Loucy (cell line): ENCODE results near the gene ADAM8.

Experiments used
- H2AFZ ChIP-seq: fragments of 200-600 bp; sonication (generic); 2 replicates; pipeline ENCODE4 v1.6.0; 2016; ENCODE audit warnings: antibody characterized with exemption, mild to moderate bottlenecking, low read length, moderate library complexity
- H3F3A ChIP-seq: fragments of 200-600 bp; 2 replicates; pipeline ENCODE4 v1.6.0; 2016; ENCODE audit warnings: antibody characterized with exemption, low read depth, mild to moderate bottlenecking
- H3K27me3 ChIP-seq: fragments of 200-600 bp; sonication (generic); 2 replicates; pipeline ENCODE4 v1.6.1; 2014; ENCODE audit warnings: low read length, mild to moderate bottlenecking; ENCODE audit not compliant: insufficient read depth, poor library complexity, severe bottlenecking
- H3K36me3 ChIP-seq: fragments of 200-600 bp; sonication (generic); 2 replicates; pipeline ENCODE4 v1.6.1; 2016; ENCODE audit warnings: low read length; ENCODE audit not compliant: insufficient read depth
- H3K4me1 ChIP-seq: fragments of 200-600 bp; sonication (generic); 2 replicates; pipeline ENCODE4 v1.5.1; 2014; ENCODE audit warnings: low read length, mild to moderate bottlenecking; ENCODE audit not compliant: insufficient read depth, poor library complexity, severe bottlenecking
- H3K4me2 ChIP-seq: fragments of 200-600 bp; sonication (generic); 2 replicates; pipeline ENCODE4 v1.6.0; 2014; ENCODE audit warnings: antibody characterized with exemption, low read length, low read depth, mild to moderate bottlenecking; ENCODE audit not compliant: poor library complexity, severe bottlenecking
- H3K4me3 ChIP-seq: fragments of 200-600 bp; sonication (generic); 2 replicates; pipeline ENCODE4 v1.5.1; 2014; ENCODE audit warnings: low read length, mild to moderate bottlenecking, mixed read lengths; ENCODE audit not compliant: poor library complexity, severe bottlenecking
- H3K79me2 ChIP-seq: fragments of 200-600 bp; sonication (generic); 2 replicates; pipeline ENCODE4 v1.6.1; 2014; ENCODE audit warnings: low read length; ENCODE audit not compliant: insufficient read depth
- H3K9ac ChIP-seq: fragments of 200-600 bp; sonication (generic); 2 replicates; pipeline ENCODE4 v1.6.0; 2014; ENCODE audit warnings: mild to moderate bottlenecking, low read depth, low read length, moderate library complexity; ENCODE audit not compliant: poor library complexity, severe bottlenecking
- H3K9me2 ChIP-seq: fragments of 200-600 bp; sonication (generic); replicated peaks from 2 replicates; pipeline ENCODE4 v1.6.1; 2016; ENCODE audit warnings: low read depth, low read length, mixed read lengths
- H3K9me3 ChIP-seq: fragments of 200-600 bp; sonication (generic); 2 replicates; pipeline ENCODE4 v1.6.1; 2014; ENCODE audit warnings: mild to moderate bottlenecking, antibody characterized with exemption, low read length, low read depth; ENCODE audit not compliant: insufficient read depth
- H4K20me1 ChIP-seq: fragments of 200-600 bp; sonication (generic); 2 replicates; pipeline ENCODE4 v1.6.0; 2014; ENCODE audit warnings: antibody characterized with exemption, low read length, mild to moderate bottlenecking; ENCODE audit not compliant: insufficient read depth, poor library complexity, severe bottlenecking
- CTCF ChIP-seq: fragments of 200-600 bp; sonication (generic); conservative IDR thresholded peaks from 2 replicates; pipeline ENCODE4 v1.5.1; 2014; ENCODE audit warnings: mild to moderate bottlenecking, antibody characterized with exemption, low read length
- EZH2phosphoT487 ChIP-seq: fragments of 200-600 bp; IDR thresholded peaks from 2 replicates; pipeline ENCODE4 v1.6.1; 2018; ENCODE audit warnings: antibody characterized with exemption, mild to moderate bottlenecking, moderate library complexity, borderline replicate concordance

ADAM8 gene

GRCh38 chr10:133217800-133218589 is 58.7 kb downstream of the ADAM8 start:
- Histone ChIP-seq H2AFZ (no peak overlapping the region), H3K79me2 (no peaks in the 10 kb centered on the region), H3K4me2 (no peak overlapping the region), H3K4me1 (no peaks in the 10 kb centered on the region), H3K9me2 (no peaks in the 10 kb centered on the region), H3K9me3 (peaks cover 14% of the 10 kb centered on the region; the same call in 1 of the 2 replicates), H3F3A (no peaks in the 10 kb centered on the region), H3K36me3 (no peaks in the 10 kb centered on the region), H4K20me1 (no peaks in the 10 kb centered on the region), H3K4me3 (no peak overlapping the region), H3K9ac (no peak overlapping the region), H3K27me3 (no peaks in the 10 kb centered on the region)
- TF ChIP-seq EZH2phosphoT487 (no peak), CTCF (no peak)

GRCh38 chr10:133216776-133217175 is 59.9 kb downstream of the ADAM8 start:
- Histone ChIP-seq H3K4me2 (no peak overlapping the region), H3K4me1 (no peaks in the 10 kb centered on the region), H4K20me1 (no peaks in the 10 kb centered on the region), H3K27me3 (no peaks in the 10 kb centered on the region), H3K79me2 (no peaks in the 10 kb centered on the region), H3F3A (no peaks in the 10 kb centered on the region), H3K9me2 (no peaks in the 10 kb centered on the region), H3K9me3 (peaks cover 14% of the 10 kb centered on the region; the same call in 1 of the 2 replicates), H3K4me3 (no peak overlapping the region), H3K36me3 (no peaks in the 10 kb centered on the region), H3K9ac (no peak overlapping the region), H2AFZ (no peak overlapping the region)
- TF ChIP-seq CTCF: no peak
- TF ChIP-seq EZH2phosphoT487: no peak

- Histone ChIP-seq H3K9me2 (no peaks in the 10 kb centered on the region), H3K4me1 (no peaks in the 10 kb centered on the region), H3K36me3 (no peaks in the 10 kb centered on the region), H3K4me3 (no peak overlapping the region), H3K4me2 (no peak overlapping the region), H4K20me1 (no peaks in the 10 kb centered on the region), H3K27me3 (no peaks in the 10 kb centered on the region), H3K79me2 (no peaks in the 10 kb centered on the region), H3F3A (no peaks in the 10 kb centered on the region), H2AFZ (no peak overlapping the region), H3K9ac (no peak overlapping the region), H3K9me3 (peaks cover 14% of the 10 kb centered on the region; the same call in 1 of the 2 replicates)
- TF ChIP-seq EZH2phosphoT487 (no peak), CTCF (no peak)
Measured at GRCh38 chr10:133215586-133215985, 61.1 kb downstream of the ADAM8 start.
